HG03095 (cell line): ENCODE measurements around the gene NFKBIB.
"Not testable (repeated sequence)": the region's sequence is repeated elsewhere in the genome, so short reads cannot be mapped to it uniquely, and the experiment has no call there.

Source experiments
- ATAC-seq: cut with Tn5 transposase; IDR thresholded peaks from one replicate; pipeline ENCODE4 v1.9.1; 2021; ENCODE audit warnings: moderate library complexity; ENCODE audit not compliant: unreplicated experiment

The NFKBIB gene

DNA sequence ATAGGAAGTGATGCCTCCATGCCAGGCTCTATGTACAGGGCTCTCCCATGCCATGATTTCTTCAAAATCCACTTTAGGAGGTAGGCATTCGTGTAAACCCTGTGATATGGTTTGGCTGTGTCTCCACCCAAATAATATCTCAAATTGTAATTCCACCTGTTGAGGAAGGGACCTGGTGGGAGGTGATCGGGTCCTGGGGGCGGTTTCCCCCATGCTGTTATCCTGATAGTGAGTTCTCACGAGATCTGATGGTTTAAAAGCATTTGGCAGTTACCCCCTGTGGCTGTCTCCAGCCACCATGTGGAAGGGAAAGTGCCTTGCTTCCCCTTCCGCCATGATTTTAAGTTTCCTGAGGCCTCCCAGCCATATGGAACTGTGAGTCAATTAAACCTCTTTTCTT is 22.7 kb downstream of the NFKBIB start:
- ATAC-seq, result no peak

DNA sequence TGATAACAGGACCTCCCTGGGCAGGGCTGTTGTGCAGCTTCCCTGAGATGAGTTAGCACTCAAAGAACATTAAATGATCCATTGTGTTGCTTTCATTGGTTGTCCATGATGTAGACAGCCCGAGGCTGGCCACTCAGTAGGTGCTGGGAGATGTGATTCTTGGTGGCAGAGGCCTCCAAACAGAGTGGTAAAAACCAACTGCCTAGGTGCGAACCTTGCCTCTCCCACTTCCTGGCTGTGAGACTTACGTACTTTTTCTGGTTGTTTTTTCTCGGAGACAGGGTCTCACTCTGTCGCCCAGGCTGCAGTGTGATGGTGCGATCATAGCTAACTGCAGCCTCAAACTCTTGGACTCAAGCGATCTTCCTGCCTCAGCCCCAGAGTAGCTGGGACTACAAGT is 24.6 kb downstream of the NFKBIB start:
- ATAC-seq, result no peak

DNA sequence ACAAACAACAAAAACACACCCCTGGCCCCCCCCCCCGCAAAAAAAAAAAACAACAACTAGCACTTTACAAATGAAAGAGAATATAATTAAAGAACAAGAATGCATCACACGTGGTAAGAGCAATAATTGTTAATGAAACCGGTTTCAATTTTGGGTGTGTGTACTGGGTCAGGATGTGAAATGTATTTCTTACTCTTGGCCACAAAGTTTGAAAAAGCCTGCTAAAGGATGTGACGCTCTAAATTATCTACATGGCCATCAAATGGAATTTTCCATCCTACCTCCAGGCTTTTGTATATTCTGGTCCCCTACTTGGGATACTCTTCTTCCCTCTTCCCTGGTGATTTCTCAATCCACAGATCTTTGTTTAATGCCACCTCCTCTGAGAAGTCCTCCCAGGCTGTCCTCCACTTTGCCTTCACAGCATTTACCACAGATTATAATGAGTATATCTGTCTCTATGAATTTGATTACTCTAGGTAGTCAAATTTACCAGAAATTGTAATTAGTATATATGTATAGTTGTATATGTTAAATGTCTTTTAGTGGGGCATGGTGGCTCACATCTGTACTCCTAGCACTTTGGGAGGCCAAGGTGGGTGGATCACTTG is 28.7 kb downstream of the NFKBIB start:
- ATAC-seq, result no peak

DNA sequence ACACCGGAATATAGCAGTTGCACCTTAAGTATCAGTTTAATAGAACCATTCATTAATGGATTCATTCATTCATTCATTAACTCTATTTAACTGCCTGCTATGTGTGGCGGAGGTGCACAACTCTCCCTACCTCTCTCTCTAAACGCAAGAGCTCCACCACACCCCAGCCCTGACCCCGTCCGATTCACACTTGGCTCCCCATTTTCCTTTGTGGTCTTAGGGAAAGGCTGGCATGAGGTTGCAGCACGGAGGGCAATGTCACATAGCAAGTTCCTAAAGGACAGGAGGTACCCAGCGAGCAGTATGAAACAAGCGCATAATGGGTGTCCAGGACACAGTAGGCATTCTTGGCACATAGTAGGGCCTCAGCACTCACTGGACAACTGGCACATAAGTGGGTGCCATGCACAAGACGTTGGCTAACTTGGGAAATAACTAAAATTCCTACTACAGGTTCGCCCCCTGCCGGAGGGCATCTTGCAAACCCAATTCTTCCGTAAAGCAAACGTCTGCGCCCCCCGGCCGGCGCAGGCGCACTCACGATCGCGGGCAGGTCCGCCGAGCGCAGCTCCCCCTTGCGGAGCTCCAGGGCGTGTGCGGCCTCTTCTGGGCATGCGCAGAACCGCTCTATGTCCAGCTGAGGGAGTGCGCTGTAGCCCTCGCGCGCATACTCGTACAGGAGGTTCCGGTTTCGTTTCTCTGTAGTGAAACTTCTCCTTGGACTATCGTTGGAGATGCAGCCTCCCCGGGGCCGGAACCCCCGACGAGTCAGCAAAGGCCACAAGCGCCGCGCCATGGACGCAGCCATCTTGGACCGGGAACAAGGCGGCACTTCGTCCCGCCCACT is 30.4 kb downstream of the NFKBIB start, which contains the start of gene SARS2:
SARS2 (minus strand) TSS at position 835 of the 847 bp plus-strand sequence; CDS start at position 808, 27 bp downstream.
- ATAC-seq, result peak; percentile 51

DNA sequence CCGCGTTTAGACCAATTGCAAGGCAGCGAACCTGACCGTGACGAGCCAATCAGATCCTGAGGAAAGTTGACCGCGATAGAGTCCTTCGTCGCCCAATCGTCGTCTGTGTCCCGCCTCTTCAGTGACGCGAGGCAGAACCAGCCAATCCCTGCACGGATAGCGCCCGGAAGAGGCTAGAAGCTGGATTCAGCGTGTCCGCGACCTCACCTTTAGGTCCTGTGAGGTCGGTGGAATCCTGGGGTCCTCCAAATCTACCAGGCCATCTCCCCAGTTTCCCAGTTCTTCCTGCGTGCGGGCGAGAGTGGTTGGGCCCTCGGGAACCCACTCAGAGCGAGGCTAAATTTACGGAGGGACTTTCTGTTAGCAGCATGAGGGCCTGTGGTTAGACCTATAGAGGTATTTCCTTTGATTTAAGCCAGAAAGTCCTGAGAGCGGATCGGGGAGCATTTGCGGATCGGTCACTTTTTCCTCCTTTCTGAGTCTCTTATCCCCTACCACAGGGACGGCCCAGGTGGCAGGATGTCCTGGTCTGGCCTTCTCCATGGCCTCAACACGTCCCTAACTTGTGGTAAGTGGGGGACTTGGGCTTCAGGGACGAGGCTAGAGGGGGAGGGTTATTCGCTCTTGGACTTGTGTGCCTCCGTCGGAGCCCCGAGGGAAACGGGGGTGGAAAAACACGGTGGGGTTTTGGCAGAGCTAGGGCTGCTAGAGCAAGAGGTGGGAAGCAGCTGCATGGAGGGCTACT is 31.2 kb downstream of the NFKBIB start, which contains the start of gene MRPS12:
MRPS12 (plus strand) TSS at position 169 of the 745 bp plus-strand sequence; CDS start at position 520, 351 bp downstream.
- ATAC-seq, result peak; percentile 82

DNA sequence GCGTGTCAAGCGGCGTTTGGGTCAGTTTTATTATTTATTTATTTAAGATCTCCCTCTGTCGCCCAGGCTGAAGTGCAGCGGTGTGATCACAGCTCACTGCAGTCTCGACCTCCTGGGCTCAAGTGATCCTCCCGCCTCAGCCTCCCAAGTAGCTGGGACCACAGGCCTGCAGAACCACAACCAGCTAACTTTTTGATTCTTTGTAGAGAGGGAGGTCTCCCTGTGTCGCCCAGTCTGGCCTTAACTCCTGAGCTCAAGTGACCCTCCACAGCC is 31.7 kb downstream of the NFKBIB start:
- no peak for ATAC-seq

DNA sequence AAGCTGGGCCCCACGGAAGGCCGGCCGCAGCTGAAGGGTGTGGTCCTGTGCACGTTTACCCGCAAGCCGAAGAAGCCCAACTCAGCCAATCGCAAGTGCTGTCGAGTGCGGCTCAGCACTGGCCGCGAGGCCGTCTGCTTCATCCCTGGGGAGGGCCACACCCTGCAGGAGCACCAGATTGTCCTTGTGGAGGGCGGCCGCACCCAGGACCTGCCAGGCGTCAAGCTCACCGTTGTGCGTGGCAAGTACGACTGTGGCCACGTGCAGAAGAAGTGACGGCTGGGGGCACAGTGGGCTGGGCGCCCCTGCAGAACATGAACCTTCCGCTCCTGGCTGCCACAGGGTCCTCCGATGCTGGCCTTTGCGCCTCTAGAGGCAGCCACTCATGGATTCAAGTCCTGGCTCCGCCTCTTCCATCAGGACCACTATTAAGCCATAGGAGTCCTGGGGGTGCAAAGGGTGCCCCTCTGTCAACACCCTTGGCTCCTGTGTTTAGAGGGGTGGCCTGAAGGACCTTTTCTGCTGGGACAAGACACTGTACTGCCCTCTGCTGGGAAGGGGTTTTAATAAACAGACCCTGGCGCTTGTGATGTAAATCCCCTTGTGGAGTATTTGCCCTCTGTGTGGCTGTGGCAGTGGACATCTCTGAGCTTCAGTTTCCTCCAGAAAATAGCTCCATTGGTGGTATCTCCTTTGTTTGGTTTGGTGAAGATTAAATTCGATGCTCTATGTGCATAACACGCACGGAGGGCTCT is 32.8 kb downstream of the NFKBIB start:
- no peak for ATAC-seq

DNA sequence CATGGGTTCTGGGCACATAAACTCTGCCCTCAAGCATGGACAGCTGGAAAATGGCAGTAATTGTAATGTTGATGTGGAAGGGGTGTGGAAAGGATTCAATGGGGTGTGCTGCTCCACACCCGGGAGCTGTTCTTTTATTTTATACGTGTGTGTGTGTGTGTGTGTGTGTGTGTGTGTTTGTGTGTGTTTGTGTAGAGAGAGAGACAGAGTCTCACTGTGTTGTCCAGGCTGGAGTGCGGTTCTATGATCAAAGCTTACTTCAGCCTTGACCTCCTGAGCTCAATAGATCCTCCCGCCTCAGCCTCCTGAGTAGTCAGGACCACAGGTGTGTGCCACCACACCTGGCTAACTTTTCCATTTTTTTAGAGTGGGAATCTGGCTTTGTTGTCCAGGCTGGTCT is 33.8 kb downstream of the NFKBIB start:
- ATAC-seq, result no peak

DNA sequence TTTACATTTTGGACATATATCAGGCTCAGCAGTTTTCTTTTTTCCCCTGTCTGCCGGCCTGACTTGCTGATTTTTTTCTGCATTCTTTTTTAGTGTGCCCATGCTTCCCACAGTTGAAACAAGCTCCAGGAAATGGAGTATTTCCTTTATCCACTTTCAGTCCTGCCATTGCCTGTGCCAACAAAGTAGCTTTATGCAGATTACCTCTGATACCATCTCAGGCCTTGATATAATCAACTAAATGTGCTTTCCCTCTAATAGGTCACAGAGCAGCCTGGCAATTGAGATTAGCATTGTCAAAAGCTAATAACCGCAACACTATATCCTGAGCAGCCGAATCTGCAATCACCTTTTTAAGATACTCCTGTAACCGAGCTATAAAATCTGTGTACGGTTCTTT is 40.2 kb downstream of the NFKBIB start:
- ATAC-seq, result no peak

DNA sequence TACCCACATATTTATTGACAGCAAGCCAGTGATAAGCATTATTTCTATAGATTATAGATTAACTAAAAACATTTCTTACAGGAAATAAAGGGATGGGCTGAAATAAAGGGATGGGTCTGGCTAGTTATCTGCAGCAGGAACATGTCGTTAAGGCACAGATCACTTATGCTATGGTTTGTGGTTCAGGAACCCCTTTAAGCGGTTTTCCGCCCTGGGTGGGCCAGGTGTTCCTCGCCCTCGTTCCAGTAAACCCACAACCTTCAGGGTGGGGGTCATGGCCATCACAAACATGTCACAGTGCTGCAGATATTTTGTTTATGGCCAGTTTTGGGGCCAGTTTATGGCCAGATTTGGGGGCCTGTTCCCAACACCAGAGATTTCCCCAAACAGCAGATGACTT is 41.7 kb downstream of the NFKBIB start:
- ATAC-seq, result not testable (repeated sequence)

DNA sequence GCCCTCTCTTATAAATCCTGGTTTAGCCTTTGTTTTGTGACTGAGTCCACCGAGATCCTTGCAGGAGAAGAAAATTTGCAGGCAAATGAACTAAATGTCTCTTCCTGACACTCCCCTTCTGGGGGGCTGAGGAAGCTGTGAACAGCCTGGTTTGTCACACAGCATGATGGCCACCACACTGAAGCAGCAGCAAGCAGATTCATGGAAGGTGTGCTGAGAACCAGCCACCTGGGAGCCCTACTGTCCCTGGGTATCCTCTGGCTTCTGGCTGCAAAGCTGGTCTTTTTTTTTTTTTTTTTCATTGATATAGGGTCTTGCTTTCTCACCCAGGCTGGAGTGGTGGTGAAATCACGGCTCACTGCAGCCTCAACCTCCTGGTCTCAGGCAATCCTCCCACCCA is 42.2 kb downstream of the NFKBIB start:
- ATAC-seq, result no peak

DNA sequence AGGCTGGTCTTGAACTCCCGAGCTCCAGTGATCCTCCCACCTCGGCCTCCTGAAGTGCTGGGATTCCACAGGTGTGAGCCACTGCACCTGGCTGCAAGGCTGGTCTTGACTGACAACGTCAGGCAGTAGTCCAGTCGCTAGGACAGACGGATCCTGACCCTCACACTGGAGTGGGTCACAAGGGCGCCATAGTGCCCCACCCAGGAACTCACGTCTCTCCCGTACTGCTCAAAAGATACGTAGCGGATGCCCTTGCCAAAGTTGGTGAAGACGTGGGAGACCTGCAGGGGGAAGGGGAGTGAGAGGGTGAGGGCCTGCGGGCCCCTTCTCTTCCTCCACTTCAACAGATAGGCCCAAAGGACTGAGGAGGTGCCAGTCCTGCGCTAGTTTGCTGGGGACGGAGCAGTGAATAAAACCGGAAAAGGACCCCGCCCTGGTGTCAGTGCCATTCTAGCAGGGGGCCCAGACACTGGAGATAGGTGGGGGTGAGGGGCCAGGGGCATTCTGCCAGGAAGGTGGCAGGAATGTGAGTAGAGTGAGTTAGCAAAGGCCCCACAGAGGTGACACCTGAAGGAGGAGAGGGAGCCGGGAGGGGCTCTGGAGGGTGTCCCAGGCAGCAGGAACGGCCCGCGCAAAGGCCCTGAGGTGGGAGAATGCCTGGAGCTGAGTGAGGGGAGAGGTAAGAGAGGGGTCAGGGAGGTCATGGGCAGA is 42.9 kb downstream of the NFKBIB start:
- no peak for ATAC-seq

DNA sequence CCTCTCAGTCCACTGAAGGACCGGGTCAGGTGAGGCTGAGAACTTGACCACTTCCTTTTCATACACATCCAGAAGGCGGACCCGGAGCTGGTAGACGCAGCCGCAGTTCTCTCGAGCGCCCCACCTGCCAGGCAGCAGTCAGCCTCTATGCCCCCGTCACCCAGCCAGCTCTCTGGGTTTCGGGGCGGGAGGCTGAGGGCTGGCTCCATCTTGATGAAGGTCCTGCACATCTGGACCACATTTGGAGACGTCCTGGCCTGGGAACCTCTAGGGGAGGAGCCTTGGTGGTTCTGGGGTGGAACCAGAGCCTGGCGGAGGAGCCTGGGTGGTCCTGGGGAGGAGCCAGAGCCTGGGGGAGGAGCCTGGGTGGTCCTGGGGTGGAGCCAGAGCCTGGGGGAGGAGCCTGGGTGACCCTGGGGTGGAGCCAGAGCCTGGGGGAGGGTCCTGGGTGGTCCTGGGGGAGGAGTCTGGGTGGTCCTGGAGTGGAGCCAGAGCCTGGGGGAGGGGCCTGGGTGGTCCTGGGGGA is 45.3 kb downstream of the NFKBIB start:
- no peak for ATAC-seq

DNA sequence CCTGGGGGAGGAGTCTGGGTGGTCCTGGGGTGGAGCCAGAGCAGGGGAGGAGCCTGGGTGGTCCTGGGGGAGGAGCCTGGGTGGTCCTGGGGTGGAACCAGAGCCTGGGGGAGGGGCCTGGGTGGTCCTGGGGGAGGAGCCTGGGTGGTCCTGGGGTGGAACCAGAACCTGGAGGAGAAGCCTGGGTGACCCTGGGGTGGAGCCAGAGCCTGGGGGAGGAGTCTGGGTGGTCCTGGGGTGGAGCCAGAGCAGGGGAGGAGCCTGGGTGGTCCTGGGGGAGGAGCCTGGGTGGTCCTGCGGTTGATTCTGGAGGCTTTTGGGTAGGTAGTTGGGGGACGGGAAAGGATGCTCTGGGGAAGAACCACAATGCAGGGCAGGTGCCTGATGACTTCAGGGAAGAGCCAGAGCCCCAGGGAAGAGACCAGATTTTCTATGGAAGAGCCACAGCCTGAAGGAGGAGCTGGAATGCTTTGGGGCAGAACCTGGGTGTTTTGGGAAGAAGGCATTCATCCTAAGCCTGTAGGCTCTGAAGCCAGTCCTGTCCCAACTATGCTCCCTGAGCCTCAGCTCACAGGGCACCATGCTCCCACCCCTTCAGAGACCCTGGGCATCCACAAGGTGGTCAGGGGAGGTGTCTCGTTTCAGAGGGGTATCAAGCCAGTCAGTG is 45.9 kb downstream of the NFKBIB start:
- no peak for ATAC-seq

DNA sequence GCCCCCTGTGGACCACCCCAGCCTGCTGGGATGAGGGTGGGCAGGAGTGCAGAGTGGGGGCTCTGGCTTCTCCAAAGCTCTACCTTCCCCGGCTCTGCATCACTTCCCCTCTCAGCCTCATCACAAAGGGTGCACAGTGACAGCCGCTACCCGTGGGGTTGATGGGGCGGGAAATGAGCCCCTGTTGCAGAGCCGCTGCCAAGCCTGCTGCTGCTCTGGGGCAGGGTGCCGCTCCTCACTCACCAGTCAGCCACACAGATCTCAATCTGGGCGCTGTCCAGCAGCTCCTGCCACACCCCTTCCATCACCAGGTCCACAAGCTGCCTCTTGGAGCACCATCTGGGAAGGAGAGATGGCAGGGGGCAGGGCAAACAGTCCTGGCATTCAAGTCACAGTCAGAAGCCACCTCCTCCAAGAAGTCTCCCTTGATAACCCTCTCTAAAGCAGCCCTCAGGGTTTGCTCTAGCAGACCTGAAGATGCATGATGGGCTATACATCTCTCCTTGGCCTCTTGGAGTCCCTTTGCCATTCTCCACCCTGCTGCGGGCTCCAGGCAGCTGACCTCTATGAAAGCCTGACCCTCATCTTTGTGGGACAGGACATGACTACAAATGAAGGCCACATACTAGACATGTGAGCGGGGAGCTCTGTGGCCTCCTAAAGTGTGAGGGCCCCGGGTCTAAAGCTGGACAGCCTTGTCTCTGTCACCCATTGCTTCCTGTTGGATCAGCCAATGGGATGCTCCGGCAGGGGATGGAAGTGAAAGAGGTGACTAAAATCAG is 46.7 kb downstream of the NFKBIB start:
- ATAC-seq, result no peak

DNA sequence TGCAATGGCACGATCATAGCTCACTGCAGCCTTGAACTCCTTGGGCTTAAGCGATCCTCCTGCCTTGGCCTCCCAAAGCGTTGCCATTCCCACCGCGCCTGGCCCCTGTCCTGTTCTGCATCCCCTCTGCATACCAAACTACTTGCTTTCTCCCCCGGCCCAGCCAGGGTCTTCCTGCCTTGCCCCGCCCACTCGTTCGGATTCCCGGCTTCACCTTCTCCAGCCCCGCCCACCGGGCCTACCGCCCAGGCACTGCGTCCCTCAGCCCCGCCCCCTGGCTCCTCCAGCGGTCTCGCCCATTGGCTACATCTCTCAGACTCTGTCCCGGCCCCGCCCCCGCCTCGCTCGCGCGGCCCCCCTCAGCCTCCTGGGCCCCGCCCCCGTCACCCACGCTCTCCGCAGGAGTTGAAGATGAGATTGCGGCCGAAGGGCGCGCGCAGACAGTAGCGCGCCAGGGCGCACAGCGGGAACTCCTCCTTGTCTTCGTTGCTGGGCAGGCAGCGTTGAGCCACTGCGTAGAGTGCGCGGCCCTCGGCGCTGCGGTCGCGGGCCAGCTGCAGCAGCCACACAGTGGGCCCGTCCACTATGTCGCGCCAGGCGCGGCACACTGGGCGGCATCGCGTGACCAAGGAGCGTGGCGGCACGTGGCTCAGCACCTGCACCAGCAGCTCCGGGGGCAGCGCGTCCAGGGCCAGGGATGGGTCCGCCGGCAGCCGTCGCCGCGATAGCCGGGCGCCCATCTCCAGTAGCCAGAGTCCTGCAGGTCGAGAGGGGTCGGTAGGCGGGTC is 50.0 kb downstream of the NFKBIB start:
- no peak for ATAC-seq

DNA sequence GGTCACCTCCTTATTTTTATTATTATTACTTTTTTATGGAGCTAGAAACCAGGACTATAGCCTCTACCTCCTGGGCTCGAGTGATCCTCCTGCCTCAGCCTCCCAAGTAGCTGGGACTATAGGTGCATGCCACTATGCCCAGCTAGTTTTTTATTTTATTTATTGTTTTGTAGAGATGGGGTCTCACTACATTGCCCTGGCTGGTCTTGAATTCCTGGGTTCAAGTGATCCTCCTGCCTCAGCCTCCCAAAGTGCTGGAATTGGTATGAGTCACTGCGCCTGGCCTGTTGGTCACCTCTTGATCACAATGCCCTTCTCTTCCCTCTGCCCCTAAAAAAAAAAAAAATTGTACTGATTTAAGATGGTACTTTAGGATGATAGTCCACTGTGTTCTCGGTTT is 51.4 kb downstream of the NFKBIB start:
- no peak for ATAC-seq
